ENCODE measurements around the gene SLC22A16.

The SLC22A16 gene

DNA sequence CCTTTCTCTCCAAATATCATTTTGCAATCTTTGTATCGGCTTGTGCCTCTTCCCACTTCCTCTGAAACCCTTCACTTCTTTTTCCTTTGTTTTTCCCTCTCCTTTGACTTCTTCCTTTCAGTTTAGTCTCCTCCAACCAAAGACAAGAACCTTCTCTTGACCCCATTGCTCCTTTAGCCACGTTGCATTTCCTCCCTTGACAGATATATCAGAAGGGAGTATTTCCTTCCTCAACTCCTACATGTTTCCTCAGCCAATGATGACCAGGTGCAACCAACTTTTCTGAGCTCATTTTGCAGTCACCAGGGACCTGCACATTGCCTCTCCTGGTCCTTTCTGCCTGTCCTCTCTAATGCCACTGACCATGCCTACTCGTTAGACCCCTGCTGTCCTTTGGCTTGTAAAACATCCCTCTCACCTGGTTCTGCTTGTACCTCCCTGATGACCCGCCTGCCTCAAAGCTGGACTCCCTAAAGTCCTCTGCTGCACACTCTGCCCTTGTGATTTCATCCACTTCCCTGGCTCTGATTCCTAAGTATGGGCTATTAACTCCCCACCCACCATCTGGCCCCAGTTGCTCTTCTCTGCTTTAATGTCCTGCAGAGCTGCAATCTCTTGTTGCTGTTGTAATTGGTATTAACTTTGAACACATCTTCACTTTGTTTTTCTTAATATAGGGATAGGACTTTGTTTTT lies 27.4 kb downstream of the SLC22A16 start:
- DNase-seq (ENCODE audit: low read depth in 2 of 2), result no peak

DNA sequence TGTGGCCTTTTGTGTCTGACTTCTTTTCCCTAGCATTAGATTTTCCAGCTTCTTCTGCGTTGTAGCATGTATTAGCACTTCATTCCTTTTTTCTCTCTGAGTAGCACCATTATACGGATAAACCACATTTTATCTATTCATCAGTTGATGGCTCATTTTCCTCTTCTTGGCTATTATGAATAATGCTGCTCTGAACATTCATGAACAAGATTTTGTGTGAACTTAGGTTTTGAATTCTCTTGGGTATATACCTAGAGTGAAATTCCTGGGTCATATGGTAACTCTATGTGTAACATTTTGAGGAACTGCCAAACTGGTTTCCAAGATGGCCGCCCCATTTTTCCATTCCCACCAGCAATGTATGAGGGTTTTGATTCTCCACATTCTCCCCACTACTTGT lies 28.7 kb downstream of the SLC22A16 start:
- no peak for DNase-seq (ENCODE audit: low read depth in 2 of 2)

DNA sequence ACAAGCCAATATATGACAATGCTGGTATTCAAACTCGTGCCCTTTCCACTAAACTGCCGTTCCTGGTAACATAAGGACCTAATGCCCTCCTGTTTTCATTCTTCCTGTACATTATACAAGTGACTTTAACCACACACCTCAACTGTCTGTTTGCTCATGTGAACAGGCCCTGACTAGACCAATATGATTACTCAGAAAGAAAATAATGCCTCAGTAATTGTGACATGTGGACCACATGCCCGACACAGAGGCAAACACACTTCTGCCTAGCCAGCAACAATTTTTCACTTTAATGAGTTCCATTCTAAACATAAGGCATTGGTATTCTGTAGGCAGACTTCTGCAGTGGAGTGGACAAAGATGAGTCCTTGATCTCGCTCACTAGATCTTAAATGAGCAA lies 30.0 kb downstream of the SLC22A16 start:
- no peak for DNase-seq (ENCODE audit: low read depth in 2 of 2)

DNA sequence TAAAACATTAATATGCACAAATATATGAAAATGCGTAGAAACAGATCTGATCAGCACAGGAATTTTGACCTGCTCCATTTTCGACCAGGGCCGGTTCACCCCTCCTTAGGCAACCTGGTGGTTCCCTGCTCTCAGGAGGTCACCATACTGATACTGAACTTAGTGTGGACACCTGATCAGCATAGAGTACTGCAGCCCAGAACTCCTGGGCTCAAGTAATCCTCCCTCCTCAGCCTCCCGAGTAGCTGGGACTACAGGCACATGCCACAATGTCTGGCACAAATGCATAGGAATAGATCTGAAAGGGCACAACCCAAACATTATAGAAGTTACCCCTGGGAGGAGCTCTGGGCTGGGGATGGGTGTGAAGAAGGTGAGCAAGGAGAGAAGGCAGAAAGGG lies 36.4 kb downstream of the SLC22A16 start:
- DNase-seq (ENCODE audit: low read depth in 2 of 2), result no peak

DNA sequence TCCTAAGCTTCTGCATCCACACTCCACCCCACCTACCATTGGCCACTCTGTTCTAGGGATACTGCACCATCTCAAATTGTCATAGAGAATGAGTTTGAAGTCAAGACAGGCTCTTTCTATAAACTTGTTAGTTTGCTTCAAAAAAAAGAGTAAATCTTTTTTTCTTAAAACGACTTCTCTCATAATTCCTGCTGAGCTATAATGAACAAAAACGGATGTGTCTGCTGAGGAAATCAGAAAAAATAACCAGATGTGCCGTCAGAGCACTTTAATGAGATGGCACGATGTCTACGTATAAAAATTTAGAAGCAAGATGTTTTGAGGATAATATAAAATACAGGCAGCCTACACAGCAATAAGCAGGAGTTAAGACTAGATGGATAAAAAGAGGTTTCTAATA lies 37.1 kb downstream of the SLC22A16 start:
- DNase-seq (ENCODE audit: low read depth in 2 of 2), result no peak

DNA sequence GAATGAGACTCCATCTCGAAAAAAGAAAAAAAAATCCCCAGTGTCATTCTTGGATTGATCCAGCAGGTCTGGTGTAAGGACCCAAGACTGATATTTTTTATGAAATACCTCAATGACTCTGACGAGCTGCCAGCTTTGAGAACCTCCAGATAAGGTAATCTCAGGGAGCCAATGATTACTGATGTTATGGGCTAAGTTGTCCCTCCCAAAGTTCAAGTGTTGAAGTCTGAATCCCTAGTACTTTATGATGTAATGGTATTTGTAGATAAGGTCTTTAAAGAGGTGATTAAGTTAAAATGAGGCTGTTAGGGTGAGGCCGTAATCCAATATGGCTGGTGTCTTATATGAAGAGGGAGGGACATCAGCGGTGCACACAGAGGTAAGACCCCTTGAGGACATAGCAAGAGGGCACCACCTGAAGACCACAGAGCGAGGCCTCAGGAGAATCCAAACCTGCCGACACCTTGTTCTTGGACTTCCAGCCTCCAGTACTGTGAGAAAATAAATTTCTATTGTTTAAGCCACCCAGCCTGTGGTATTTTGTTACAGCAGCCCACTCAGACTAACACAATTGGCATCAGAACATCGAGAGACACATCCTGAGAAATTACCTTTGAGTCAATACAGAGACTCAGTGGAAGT lies 41.3 kb downstream of the SLC22A16 start:
- DNase-seq (ENCODE audit: low read depth in 2 of 2), result no peak

DNA sequence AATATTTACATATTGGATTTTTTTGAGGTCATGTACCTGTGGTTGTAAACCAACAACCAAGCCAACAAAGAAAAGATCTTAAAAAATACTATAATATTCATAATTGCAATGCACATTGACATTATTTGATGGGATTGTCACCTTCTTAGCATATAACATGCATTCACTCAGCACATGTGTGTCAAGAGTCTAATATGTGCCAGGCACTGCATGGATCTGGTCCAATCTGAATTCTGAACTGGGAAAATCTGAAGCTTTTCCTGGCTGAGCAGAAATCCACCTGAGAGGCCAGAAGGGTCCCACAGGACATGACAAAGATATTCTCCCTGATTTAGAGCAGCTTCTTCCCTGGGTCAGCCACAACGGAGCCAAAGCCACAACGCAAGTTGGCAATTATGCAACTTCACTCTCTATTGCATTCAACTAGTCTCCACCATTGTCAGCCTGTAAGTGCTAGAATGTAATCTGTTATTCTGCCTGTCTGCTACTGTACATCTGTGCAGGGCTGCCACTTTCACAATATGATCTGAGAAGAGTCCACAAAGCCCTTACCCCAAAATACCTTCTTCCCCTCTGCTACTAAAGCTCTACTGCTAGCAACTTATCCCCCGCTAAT lies 44.0 kb downstream of the SLC22A16 start:
- no peak for DNase-seq (ENCODE audit: low read depth in 2 of 2)

DNA sequence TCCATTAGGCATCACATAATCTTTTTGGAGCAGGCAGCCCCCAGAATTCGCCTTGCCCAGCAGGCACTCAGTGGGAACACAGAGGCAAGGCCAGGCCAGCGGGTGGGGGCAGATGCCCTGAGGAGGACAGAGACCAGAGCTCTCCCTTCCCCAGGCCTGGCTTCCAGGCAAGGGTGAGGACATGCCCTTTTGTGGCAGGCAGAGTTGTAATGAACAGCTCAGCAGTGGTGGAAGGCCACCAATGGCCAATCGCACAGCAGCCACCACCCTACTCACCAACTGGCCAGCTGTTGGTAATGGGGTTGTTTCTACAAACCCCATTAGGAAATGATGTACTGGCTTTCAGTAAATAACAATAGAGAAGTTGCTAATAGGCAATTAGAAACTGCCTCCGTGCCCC lies 45.7 kb downstream of the SLC22A16 start:
- DNase-seq (ENCODE audit: low read depth in 2 of 2), result no peak

DNA sequence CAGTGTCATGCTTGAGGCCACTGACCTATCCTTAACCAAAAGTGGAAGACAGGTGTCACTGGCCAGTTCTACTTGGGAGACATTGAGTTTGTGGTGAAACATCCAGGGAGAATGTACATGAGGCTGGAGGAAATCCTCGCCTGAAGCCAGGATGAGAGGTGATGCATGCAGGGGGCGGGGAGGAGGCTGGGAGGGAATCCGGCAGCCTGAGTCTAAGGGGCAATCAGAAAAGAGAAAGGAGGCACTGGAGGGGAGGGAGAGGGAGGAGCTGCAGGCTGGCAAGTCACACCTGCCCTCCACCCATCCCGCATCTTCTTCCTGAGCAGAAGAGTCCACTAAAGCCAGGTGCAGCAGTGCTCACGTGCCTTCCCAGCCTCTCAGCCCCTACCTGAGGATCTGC lies 46.2 kb downstream of the SLC22A16 start:
- DNase-seq (ENCODE audit: low read depth in 2 of 2), result no peak

DNA sequence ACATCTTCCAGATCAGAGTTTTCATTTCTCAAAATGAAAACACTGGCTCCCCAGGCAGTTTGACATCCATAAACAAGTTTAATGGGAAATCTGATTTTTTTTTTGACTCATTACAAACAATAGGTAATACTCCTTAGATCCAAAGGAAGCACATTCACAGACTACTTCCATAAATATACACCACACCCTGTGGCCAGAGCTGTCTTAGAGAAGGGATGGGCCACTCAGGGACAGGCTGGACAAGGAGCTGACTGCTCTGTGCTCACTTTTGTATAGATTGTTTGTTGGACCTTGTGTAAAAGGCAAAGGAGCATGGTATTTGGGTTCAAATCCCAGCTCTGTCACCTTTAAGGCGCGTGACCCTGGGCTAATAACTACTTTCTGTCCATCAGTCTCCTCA lies 48.3 kb downstream of the SLC22A16 start:
- DNase-seq (ENCODE audit: low read depth in 2 of 2), result no peak

DNA sequence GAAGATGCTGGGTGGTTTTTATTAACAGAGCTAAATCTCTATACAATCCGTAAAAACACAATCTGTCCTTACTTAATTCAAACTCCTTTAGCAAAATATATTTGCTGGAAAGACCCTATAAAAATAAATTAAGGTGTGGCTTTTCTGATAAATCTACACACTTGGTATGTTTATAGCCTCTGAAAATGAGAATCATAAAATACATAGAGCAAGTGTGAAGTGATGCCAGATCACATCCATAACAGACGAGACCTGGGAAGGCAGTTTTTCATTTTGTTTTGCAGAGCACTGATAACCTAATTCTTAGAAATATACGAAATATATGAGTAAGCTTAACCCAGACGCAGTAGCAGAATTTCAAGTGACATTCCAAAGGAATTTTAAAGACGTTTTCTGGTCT lies 50.6 kb downstream of the SLC22A16 start:
- DNase-seq (ENCODE audit: low read depth in 2 of 2), result no peak

DNA sequence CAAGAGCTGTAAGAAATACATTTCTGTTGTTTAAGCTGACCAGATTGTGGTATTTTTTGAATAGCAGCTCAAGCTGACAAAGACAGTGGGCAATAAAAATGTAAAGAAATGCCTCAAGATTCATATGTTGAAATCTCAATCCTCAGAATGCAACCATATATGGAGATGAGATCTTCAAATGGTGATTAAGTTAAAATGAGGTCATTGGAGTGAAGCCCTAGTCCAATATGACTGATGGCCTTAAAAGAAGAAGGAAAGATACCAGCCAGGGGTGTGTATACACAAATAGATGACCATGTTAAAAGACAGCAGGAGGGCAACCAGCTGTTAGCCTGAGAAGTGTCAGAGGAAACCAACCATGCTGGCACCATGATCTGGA lies 54.0 kb downstream of the SLC22A16 start:
- DNase-seq (ENCODE audit: low read depth in 2 of 2), result no peak

DNA sequence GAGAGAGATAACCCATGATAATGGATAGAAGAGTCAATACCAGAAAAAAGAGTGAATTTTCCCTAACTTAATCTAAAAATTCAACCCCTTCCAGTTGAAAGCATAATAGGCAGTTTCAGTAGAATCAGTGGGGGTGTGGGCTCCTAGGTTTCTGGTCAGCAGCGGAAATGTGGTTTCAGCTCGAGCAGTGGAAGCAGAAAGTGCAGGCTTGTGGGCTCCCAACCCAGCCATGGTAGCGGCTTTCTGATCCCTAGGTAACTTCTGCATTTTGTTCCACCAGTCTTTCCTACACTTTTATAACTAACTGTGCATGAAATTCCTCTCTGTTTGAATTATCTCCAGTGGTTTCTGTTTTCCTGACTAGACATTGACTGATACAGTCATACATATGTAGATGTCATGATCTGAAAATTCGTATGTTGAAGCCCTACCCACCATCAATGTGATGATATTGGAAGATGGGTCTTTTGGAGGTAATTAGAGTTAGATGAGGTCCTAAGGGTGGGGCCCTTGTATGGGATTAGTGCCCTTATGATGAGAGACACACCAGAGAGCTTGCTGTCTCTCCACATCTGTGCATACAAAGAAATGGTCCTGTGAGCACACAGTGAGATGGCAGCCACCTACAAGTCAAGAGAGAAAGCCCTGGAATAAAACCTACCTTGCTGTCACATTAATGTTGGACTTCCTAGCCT lies 54.5 kb downstream of the SLC22A16 start:
- DNase-seq (ENCODE audit: low read depth in 2 of 2), result no peak

DNA sequence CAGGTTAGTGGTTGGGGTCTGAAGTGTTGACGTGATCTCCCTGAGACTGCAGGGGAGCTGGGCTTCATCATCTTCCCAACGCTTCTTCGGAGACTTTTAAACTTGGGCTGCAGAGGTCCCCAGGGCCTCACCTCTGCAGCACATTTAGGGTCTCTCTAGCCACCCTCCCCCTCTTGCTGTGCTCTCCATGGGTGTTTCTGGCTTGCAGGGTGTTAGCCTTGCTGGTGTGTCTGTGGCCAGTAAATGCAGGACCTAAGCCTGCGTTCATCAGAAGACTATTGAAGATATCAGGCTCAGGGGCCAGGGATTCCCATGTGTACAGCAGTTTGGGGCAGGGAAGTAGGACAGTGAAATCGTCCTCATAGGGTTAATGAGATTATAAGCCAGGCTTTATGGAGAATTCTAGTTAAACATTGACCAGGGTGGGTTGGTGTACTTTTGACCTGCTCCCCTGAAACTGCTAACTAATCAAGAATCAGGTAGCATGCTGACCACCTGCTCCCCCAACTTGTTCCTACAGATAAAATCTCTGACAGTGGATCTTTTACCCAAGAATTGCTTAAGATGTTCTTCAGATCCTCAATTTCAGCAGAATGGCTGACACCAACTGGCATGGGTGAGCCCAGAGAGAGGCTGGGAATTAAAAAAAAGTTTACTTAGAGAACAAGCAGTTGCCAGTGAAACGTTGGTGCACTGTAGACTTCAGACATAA lies 57.2 kb downstream of the SLC22A16 start:
- no peak for DNase-seq (ENCODE audit: low read depth in 2 of 2)

DNA sequence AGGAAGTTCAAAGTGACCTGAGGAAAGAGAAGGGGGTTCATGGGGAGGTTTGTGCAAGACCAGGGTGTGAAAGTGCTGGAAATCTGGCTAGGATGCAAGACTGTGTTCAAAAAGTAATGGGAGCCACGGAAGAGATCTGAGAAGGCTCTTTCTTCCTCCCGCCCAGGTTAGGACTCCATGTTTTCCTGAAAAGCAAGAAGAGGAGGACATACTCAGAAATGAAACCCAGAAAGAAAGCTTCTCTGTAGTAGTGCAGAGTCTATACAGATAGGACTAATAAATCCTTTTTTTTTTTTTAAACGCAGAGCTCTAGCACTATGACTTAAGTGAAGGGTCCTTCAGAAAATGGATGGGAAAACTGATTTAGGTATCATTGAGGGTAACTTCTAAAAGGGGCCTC lies 57.8 kb downstream of the SLC22A16 start:
- no peak for DNase-seq (ENCODE audit: low read depth in 2 of 2)

DNA sequence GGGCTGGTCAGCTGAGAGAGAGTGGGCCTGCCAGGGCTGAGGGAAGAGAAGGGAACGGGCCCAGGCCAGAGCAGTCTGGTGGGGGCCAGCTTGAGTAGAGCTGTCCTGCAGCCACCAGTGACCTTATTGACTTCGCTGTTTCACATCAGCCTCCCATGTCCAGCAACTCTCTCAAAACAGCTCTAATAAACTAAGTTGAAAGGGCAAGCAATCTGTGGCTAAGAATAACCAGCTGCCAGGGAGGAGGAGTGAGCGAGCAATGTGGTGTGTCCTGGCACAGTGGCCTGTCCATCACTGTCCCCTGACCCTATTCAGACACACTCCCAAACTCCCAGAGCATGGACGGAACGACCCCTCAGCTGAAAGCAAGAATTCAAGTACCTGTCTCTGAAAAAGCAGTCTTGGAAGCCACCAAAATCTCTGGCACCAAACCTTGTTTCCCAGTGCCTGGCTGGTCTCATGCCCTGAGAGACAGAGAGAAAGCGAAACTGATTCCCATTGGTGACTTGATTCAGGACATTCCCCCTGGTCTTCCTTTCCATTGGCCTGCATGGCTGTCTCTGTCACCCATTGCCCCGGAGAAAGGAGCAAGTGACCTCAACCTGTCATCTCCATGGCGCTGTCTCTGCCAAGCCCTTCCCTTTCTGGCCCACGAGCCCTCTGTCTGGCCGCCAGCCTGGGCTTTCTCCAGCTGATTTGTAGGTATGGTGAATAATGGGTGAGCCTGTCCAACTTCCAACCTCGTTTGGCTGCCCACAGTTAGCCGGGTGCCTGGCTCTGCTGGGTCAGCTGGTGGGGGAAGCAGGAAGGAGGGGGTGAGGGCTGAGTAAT lies 61.1 kb downstream of the SLC22A16 start, which contains the start of gene DDO:
DDO (minus strand) TSS at position 490 of the 831 bp plus-strand sequence. CDS start 2,113 bp downstream, outside the sequence.
- no peak for DNase-seq (ENCODE audit: low read depth in 2 of 2)

DNA sequence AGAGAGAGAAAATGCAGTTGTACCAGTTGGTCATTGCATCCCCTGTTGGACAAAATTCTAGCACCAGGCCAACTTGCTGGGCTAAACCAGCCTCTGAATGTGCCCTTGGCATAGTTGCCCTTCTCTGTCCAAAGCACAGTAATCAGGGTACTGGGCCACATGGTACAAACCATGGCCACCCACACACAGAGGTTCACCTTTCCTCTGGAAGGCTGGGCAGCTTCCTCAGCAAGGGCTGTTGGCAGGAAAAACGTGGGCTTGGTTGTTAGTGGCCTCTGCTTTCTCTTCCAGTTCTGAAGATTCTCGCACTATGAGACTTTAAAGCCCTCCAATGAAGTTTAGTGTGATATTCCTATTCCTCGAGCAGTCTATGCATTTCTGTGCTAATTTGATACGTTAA lies 61.7 kb downstream of the SLC22A16 start:
- no peak for DNase-seq (ENCODE audit: low read depth in 2 of 2)

DNA sequence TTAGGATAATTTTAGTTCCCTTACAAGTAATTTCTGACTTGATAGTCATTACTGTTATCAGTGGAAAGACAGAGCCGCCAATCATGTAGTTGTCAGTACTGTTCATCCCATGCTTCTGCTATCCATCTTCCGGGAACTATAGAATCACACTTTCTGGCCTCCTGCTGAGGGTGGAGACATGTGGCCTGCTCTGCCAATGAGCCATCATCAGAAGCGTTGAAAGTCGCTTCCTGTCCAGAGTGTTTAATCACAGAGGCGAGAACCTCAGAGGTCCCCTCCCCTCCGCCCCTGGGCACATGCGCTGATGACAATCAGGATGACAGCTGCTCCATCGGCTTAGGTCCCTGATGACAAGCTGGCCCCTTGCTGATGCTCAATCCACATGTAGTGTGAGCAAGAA lies 64.1 kb downstream of the SLC22A16 start:
- DNase-seq (ENCODE audit: low read depth in 2 of 2), result no peak

DNA sequence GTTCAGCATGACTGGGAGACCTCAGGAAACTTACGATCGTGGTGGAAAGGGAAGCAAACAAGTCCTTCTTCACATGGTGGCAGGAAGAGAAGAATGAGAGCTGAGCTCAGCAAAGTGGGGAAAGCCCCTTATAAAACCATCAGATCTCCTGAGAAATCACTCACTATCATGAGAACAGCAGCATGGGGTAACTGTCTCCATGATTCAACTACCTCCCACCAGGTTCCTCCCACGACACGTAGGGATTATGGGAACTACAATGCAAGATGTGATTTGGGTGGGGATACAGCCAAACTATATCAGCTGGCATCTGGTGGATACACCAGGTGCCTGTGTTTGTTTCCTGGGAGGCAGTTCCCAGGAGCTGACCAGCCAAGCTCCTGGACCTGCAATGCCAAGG lies 65.9 kb downstream of the SLC22A16 start:
- DNase-seq (ENCODE audit: low read depth in 2 of 2), result no peak

DNA sequence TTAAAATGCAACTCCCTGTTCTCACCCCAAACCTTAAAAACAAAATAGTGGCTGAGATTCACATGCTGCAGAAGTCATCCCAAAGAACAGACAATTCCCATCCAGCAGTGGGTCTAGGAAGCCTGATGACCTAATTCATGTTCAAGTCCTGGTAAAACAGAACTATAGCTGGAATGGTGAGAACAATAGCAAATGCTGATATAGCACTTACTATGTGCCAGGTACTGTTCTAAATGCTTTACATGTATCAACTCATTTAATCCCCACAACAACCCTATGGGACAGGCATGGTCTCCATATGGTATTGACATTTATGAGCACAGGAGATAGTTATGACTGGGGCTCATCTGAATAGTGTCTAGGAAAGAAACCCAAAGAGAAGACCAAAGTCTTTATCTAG lies 66.6 kb downstream of the SLC22A16 start:
- no peak for DNase-seq (ENCODE audit: low read depth in 2 of 2)

DNA sequence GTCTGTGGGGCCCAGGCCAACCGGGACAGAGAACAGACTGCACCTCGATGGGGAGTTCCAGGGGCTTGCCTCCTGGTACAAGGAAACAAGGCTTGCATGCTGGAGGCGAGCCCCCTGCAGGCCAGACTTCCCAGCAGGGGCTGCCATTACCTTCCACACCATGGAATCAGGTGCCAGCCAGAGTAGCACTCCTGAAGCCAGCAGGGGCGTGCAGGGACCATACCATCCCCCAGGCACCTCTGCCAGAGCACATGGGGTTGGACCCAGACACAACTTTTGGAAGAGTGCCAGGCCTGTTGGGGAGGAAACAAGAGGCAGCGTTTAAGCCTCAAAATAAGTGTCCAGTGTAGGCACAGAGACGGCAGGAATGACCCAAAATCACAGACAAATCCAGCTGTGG lies 67.5 kb downstream of the SLC22A16 start:
- DNase-seq (ENCODE audit: low read depth in 2 of 2), result no peak
